CD4-positive, alpha-beta T cell (primary cell): Measurements from ENCODE around the gene MRPL19. TPM values are rescaled to one million over a fixed set of nuclear protein-coding genes. Genes with fewer than 3 reads are reported as not detected.
A peak's percentile ranks its signal among the peaks of the same experiment; 100 is the strongest.

Experiments
- ATAC-seq: fragments of 200-7000 bp; cut with Tn5 transposase; one replicate; pipeline ENCODE4 v1.10.0; 2022; ENCODE audit warnings: mild to moderate bottlenecking; ENCODE audit not compliant: poor library complexity
- CTCF ChIA-PET: fragments of 350-600 bp; sonication (Branson Sonifier 250); formaldehyde crosslinking; loops from one replicate; lab custom pipeline; 2021; ENCODE audit warnings: antibody characterized with exemption, inconsistent platforms; lab: Charles Lee
- POLR2A ChIA-PET: fragments of 350-600 bp; sonication (Branson Sonifier 250); formaldehyde crosslinking; loops from one replicate; lab custom pipeline; 2021; ENCODE audit warnings: antibody characterized with exemption, inconsistent platforms; lab: Charles Lee
- DNase-seq, 14 experiments: peaks; one replicate each; pipeline ENCODE4 v3.0.0-alpha.2; 2013 to 2020; ENCODE audit warnings: mixed read lengths in 2 of 14
- H3K27ac ChIP-seq, 2 donors: one replicate each; pipeline versions ENCODE4 v1.5.1 to v1.7.0; 2013; ENCODE audit warnings: low read length in 2 of 2, low read depth in 1 of 2, mild to moderate bottlenecking in 1 of 2
- H3K27me3 ChIP-seq, 2 experiments: 1 replicate in 1 of 2; 2 replicates in 1 of 2; pipeline versions ENCODE4 v1.6.1 to v1.7.0; 2013; ENCODE audit warnings: low read length in 2 of 2, control low read depth in 1 of 2, mild to moderate bottlenecking in 1 of 2, moderate library complexity in 1 of 2; ENCODE audit not compliant: insufficient read depth in 2 of 2, control insufficient read depth in 1 of 2
- H3K36me3 ChIP-seq: one replicate; pipeline ENCODE4 v1.6.1; 2013; ENCODE audit warnings: low read length, control low read depth; ENCODE audit not compliant: insufficient read depth
- H3K4me1 ChIP-seq: one replicate; pipeline ENCODE4 v1.6.1; 2013; ENCODE audit warnings: low read length, control low read depth; ENCODE audit not compliant: insufficient read depth
- H3K4me3 ChIP-seq: one replicate; pipeline ENCODE4 v1.5.1; 2013; ENCODE audit warnings: mild to moderate bottlenecking, low read length, moderate library complexity
- H3K9me3 ChIP-seq, 2 experiments: 1 replicate in 1 of 2; 2 replicates in 1 of 2; pipeline versions ENCODE4 v1.6.1 to v1.7.0; 2013; ENCODE audit warnings: low read length in 2 of 2, mild to moderate bottlenecking in 2 of 2, control low read depth in 1 of 2, moderate library complexity in 1 of 2; ENCODE audit not compliant: control insufficient read depth in 1 of 2, insufficient read depth in 1 of 2
- H3K27ac Mint-ChIP-seq: one replicate; pipeline ENCODE4 v1.8.0; 2020; ENCODE audit warnings: mixed read lengths
- H3K27me3 Mint-ChIP-seq: one replicate; pipeline ENCODE4 v1.8.0; 2021; ENCODE audit warnings: mixed read lengths
- H3K36me3 Mint-ChIP-seq: one replicate; pipeline ENCODE4 v1.8.0; 2021; ENCODE audit warnings: low read depth, mixed read lengths
- H3K4me1 Mint-ChIP-seq: one replicate; pipeline ENCODE4 v1.8.0; 2021; ENCODE audit warnings: low read depth, mixed read lengths
- H3K4me3 Mint-ChIP-seq: one replicate; pipeline ENCODE4 v1.8.0; 2020; ENCODE audit warnings: mild to moderate bottlenecking, mixed read lengths
- H3K9me3 Mint-ChIP-seq: one replicate; pipeline ENCODE4 v1.8.0; 2020; ENCODE audit warnings: mixed read lengths
- CTCF ChIP-seq: fragments of 200-600 bp; IDR thresholded peaks from one replicate; pipeline ENCODE4 v1.8.0; 2022; ENCODE audit warnings: antibody characterized with exemption, mild to moderate bottlenecking
- intact Hi-C, 2 experiments: fragments of 100-400 bp; cut with DNase I in 1 of 2; cut with micrococcal nuclease in 1 of 2; formaldehyde crosslinking; loops; one replicate each; pipeline versions ENCODE4 v1.15.1 to v1.9.0; 2023 to 2025; cut with DNase I, micrococcal nuclease
- total RNA-seq, 174 experiments: library from RNA in 2 of 174; stranded (reverse) in 2 of 174; gene quantifications; one replicate each; pipeline ENCODE4 v1.2.3 and lab custom pipeline; 2021 to 2026

Gene MRPL19
- total RNA-seq, 2 experiments from 2014 or later, result 10.7 to 14.9 TPM

GRCh38 chr2:75647771-75648170 lies 1.2 kb downstream of the MRPL19 start:
- peaks cover 52% of the 10 kb centered on the region for H3K4me1 Mint-ChIP-seq

GRCh38 chr2:75654012-75654411 lies 7.4 kb downstream of the MRPL19 start:
- no peak overlapping the region for H3K27ac ChIP-seq
- TF ChIP-seq CTCF, result no peak
- H3K4me3 Mint-ChIP-seq, result no peak overlapping the region
- H3K9me3 Mint-ChIP-seq, result peaks cover 9% of the 10 kb centered on the region
- H3K36me3 Mint-ChIP-seq, result peaks cover 99% of the 10 kb centered on the region
- intact Hi-C loops, result no loop called here
- ATAC-seq, result no peak
- no peak overlapping the region for H3K4me3 ChIP-seq
- no peaks in the 10 kb centered on the region for H3K4me1 ChIP-seq
- POLR2A ChIA-PET, result no interaction called here
- DNase-seq, result no peak
- no peaks in the 10 kb centered on the region for H3K27me3 Mint-ChIP-seq
- CTCF ChIA-PET, result no interaction called here
- H3K9me3 ChIP-seq, result no peaks in the 10 kb centered on the region
- H3K36me3 ChIP-seq, result peaks cover 91% of the 10 kb centered on the region
- no peak overlapping the region for H3K27ac Mint-ChIP-seq
- H3K4me1 Mint-ChIP-seq, result peaks cover 60% of the 10 kb centered on the region
- H3K27me3 ChIP-seq, result no peaks in the 10 kb centered on the region

More at GRCh38 chr2:75647771-75648170, 1.2 kb downstream of the MRPL19 start:
- peaks cover 16% of the 10 kb centered on the region for H3K4me1 ChIP-seq
- H3K27ac Mint-ChIP-seq, result peak overlapping the region; percentile 92
- no peak for TF ChIP-seq CTCF
- H3K36me3 Mint-ChIP-seq, result peaks cover 64% of the 10 kb centered on the region
- peaks cover 32% of the 10 kb centered on the region for H3K36me3 ChIP-seq
- H3K9me3 Mint-ChIP-seq, result no peaks in the 10 kb centered on the region
- no peak overlapping the region for H3K27ac ChIP-seq
- H3K4me3 Mint-ChIP-seq, result peak overlapping the region; percentile 96
- H3K27me3 ChIP-seq, result no peaks in the 10 kb centered on the region
- ATAC-seq, result no peak
- ChIA-PET CTCF (no interaction called here), POLR2A (interaction anchor here (1.7 to 2.4 kb wide), 2 partner anchors 8 to 62 kb away, joined by 8 to 26 read pairs; partner anchors contain the start of gene GCFC2)
- H3K9me3 ChIP-seq, result no peaks in the 10 kb centered on the region
- no peak overlapping the region for H3K4me3 ChIP-seq
- H3K27me3 Mint-ChIP-seq, result no peaks in the 10 kb centered on the region
- intact Hi-C loops, result loop anchor here (2.0 to 10.0 kb wide), 5 partner anchors 63 to 1913 kb away; partner anchors contain the start of genes GCFC2 (in 1 of the 2), HK2 (in 1 of the 2), POLE4 (in 1 of the 2) and TPRKB (in 1 of the 2)
- DNase-seq, result no peak

GRCh38 chr2:75655861-75656260 lies 9.3 kb downstream of the MRPL19 start:
- H3K27ac ChIP-seq, result no peak overlapping the region
- Mint-ChIP-seq H3K27ac (no peak overlapping the region), H3K36me3 (peaks cover 99% of the 10 kb centered on the region), H3K27me3 (no peaks in the 10 kb centered on the region), H3K4me1 (peaks cover 48% of the 10 kb centered on the region), H3K4me3 (no peak overlapping the region), H3K9me3 (peaks cover 19% of the 10 kb centered on the region)
- no peak for ATAC-seq
- ChIA-PET POLR2A (interaction anchor here (2.0 kb wide), 1 partner anchor 9 kb away, joined by 8 read pairs; the partner anchor contains the start of gene MRPL19), CTCF (interaction anchor here (1.1 kb wide), 1 partner anchor 28 kb away, joined by 4 read pairs; no protein-coding TSS in a partner anchor)
- H3K9me3 ChIP-seq, result no peaks in the 10 kb centered on the region
- DNase-seq, result no peak
- TF ChIP-seq CTCF, result no peak
- intact Hi-C loops, result no loop called here
- no peaks in the 10 kb centered on the region for H3K27me3 ChIP-seq
- H3K4me3 ChIP-seq, result no peak overlapping the region
- no peaks in the 10 kb centered on the region for H3K4me1 ChIP-seq
- H3K36me3 ChIP-seq, result peaks cover 87% of the 10 kb centered on the region
